HEK293 (cell line): Measurements from ENCODE around the gene TNP2.
A peak's percentile ranks its signal among the peaks of the same experiment; 100 is the strongest.

ENCODE experiments used
- CTCF ChIA-PET: fragments of 350-600 bp; formaldehyde crosslinking; extraction: SDS; loops from one replicate; lab custom pipeline; 2021; ENCODE audit warnings: antibody characterized with exemption; lab: Yijun Ruan, JAX
- POLR2A ChIA-PET: fragments of 300-600 bp; formaldehyde crosslinking; extraction: SDS; loops from one replicate; lab custom pipeline; 2020; ENCODE audit warnings: antibody characterized with exemption, inconsistent platforms; lab: Yijun Ruan, JAX
- H3K27ac ChIP-seq: fragments of 200-500 bp; sonication (Bioruptor generic); 2 replicates; pipeline ENCODE4 v1.5.1; 2014; ENCODE audit warnings: low read depth, low read length, control low read depth, inconsistent platforms; ENCODE audit errors: extremely low read depth
- H3K36me3 ChIP-seq, 2 experiments: fragments of 200-500 bp in 1 of 2; sonication (Bioruptor generic) in 1 of 2; 1 replicate in 1 of 2; 2 replicates in 1 of 2; pipeline ENCODE4 v1.5.1; 2014 to 2017; ENCODE audit warnings: inconsistent platforms in 2 of 2, low read length in 2 of 2; ENCODE audit not compliant: control insufficient read depth in 2 of 2, insufficient read depth in 1 of 2
- H3K4me1 ChIP-seq: fragments of 200-500 bp; sonication (Bioruptor generic); 2 replicates; pipeline ENCODE4 v1.5.1; 2014; ENCODE audit warnings: mild to moderate bottlenecking, low read length, inconsistent platforms; ENCODE audit not compliant: control insufficient read depth, insufficient read depth
- H3K4me3 ChIP-seq: 2 replicates; pipeline ENCODE4 v1.5.1; 2011; ENCODE audit warnings: low read depth, mild to moderate bottlenecking, control low read depth, low read length, moderate library complexity
- H3K9me3 ChIP-seq: fragments of 200-500 bp; sonication (Bioruptor generic); 2 replicates; pipeline ENCODE4 v1.5.1; 2014; ENCODE audit warnings: low read depth, low read length, inconsistent platforms; ENCODE audit not compliant: control insufficient read depth, insufficient read depth
- PATZ1 ChIP-seq: fragments of 450-650 bp; formaldehyde crosslinking; IDR thresholded peaks from 2 replicates; pipeline ENCODE4 v1.5.1; 2016; ENCODE audit warnings: missing biosample characterization, missing genetic modification characterization
- TSHZ1 ChIP-seq: fragments of 450-650 bp; formaldehyde crosslinking; IDR thresholded peaks from 2 replicates; pipeline ENCODE4 v1.5.1; 2016; ENCODE audit warnings: missing biosample characterization, missing genetic modification characterization, borderline replicate concordance
- YY2 ChIP-seq: fragments of 450-650 bp; formaldehyde crosslinking; IDR thresholded peaks from 2 replicates; pipeline ENCODE4 v1.5.1; 2016; ENCODE audit warnings: missing biosample characterization, missing genetic modification characterization
- ZBTB44 ChIP-seq: fragments of 450-650 bp; IDR thresholded peaks from 2 replicates; pipeline ENCODE4 v1.5.1; 2018; ENCODE audit warnings: missing biosample characterization, mild to moderate bottlenecking, missing genetic modification characterization
- ZFP3 ChIP-seq: fragments of 450-650 bp; formaldehyde crosslinking; IDR thresholded peaks from 2 replicates; pipeline ENCODE4 v1.5.1; 2016; ENCODE audit warnings: low read depth, missing biosample characterization, missing genetic modification characterization
- ZNF175 ChIP-seq: fragments of 450-650 bp; formaldehyde crosslinking; IDR thresholded peaks from 2 replicates; pipeline ENCODE4 v1.5.1; 2016; ENCODE audit warnings: missing biosample characterization, missing genetic modification characterization
- ZNF214 ChIP-seq: fragments of 450-650 bp; formaldehyde crosslinking; IDR thresholded peaks from 2 replicates; pipeline ENCODE4 v1.5.1; 2017; ENCODE audit warnings: missing biosample characterization, mild to moderate bottlenecking, missing genetic modification characterization, borderline replicate concordance
- ZNF335 ChIP-seq: fragments of 450-650 bp; formaldehyde crosslinking; conservative IDR thresholded peaks from 2 replicates; pipeline ENCODE4 v1.5.1; 2016; ENCODE audit warnings: missing biosample characterization, missing genetic modification characterization
- ZNF398 ChIP-seq: fragments of 450-650 bp; formaldehyde crosslinking; IDR thresholded peaks from 2 replicates; pipeline ENCODE4 v1.5.1; 2017; ENCODE audit warnings: missing biosample characterization, missing genetic modification characterization
- ZNF473 ChIP-seq: fragments of 450-650 bp; formaldehyde crosslinking; IDR thresholded peaks from 2 replicates; pipeline ENCODE4 v1.5.1; 2017; ENCODE audit warnings: missing biosample characterization, missing genetic modification characterization
- ZNF510 ChIP-seq: fragments of 450-650 bp; formaldehyde crosslinking; IDR thresholded peaks from 2 replicates; pipeline ENCODE4 v1.5.1; 2018; ENCODE audit warnings: mild to moderate bottlenecking, missing genetic modification characterization, missing biosample characterization; ENCODE audit not compliant: insufficient replicate concordance
- ZNF514 ChIP-seq: fragments of 450-650 bp; formaldehyde crosslinking; IDR thresholded peaks from 2 replicates; pipeline ENCODE4 v1.5.1; 2016; ENCODE audit warnings: missing biosample characterization, missing genetic modification characterization
- ZNF518A ChIP-seq: fragments of 450-650 bp; formaldehyde crosslinking; conservative IDR thresholded peaks from 2 replicates; pipeline ENCODE4 v1.5.1; 2016; ENCODE audit warnings: low read depth, missing biosample characterization, missing genetic modification characterization
- ZNF610 ChIP-seq: fragments of 450-650 bp; formaldehyde crosslinking; IDR thresholded peaks from 2 replicates; pipeline ENCODE4 v1.5.1; 2016; ENCODE audit warnings: missing biosample characterization, missing genetic modification characterization, borderline replicate concordance
- ZNF624 ChIP-seq: fragments of 450-650 bp; formaldehyde crosslinking; IDR thresholded peaks from 2 replicates; pipeline ENCODE4 v1.5.1; 2017; ENCODE audit warnings: missing biosample characterization, missing genetic modification characterization
- ZNF645 ChIP-seq: fragments of 450-650 bp; formaldehyde crosslinking; IDR thresholded peaks from 2 replicates; pipeline ENCODE4; 2016; ENCODE audit warnings: missing biosample characterization, missing genetic modification characterization
- ZNF791 ChIP-seq: fragments of 450-650 bp; formaldehyde crosslinking; IDR thresholded peaks from 2 replicates; pipeline ENCODE4 v1.5.1; 2016; ENCODE audit warnings: missing biosample characterization, missing genetic modification characterization
- ZSCAN5A ChIP-seq: fragments of 450-650 bp; formaldehyde crosslinking; IDR thresholded peaks from 2 replicates; pipeline ENCODE4 v1.5.1; 2016; ENCODE audit warnings: missing biosample characterization, missing genetic modification characterization

The TNP2 gene

GRCh38 chr16:11245988-11246387 lies 23.1 kb downstream of the TNP2 start:
- no peaks in the 10 kb centered on the region for H3K36me3 ChIP-seq
- TF ChIP-seq PATZ1 (tag by site-specific recombination) (no peak), ZSCAN5A (no peak), ZNF473 (tag by site-specific recombination) (no peak), ZNF335 (no peak), ZNF514 (tag by site-specific recombination) (no peak), ZNF624 (no peak), ZNF518A (tag by site-specific recombination) (no peak), ZNF610 (no peak), ZNF175 (tag by site-specific recombination) (no peak), ZNF510 (tag by site-specific recombination) (no peak), ZNF645 (no peak), ZNF791 (tag by site-specific recombination) (no peak)
- no peaks in the 10 kb centered on the region for H3K4me1 ChIP-seq
- ChIA-PET POLR2A (no interaction called here), CTCF (interaction anchor here (0.6 to 1.3 kb wide), 3 partner anchors 8 to 101 kb away, joined by 3 to 6 read pairs (median 3); partner anchors contain the start of gene SOCS1)
- H3K9me3 ChIP-seq = no peaks in the 10 kb centered on the region
- no peak overlapping the region for H3K27ac ChIP-seq
- no peak overlapping the region for H3K4me3 ChIP-seq

GRCh38 chr16:11245222-11245737 lies 23.8 kb downstream of the TNP2 start:
- CTCF ChIA-PET = interaction anchor here (0.7 to 1.3 kb wide), 2 partner anchors 8 to 10 kb away, joined by 3 to 6 read pairs; partner anchors contain the start of gene SOCS1
- TF ChIP-seq ZNF214 (no peak), ZFP3 (tag by site-specific recombination) (peak; percentile 93), ZBTB44 (no peak), TSHZ1 (tag by site-specific recombination) (no peak), ZNF398 (tag by site-specific recombination) (no peak), YY2 (tag by site-specific recombination) (no peak)

More at GRCh38 chr16:11245222-11245737, 23.8 kb downstream of the TNP2 start:
- H3K4me1 ChIP-seq = no peaks in the 10 kb centered on the region
- H3K9me3 ChIP-seq = no peaks in the 10 kb centered on the region
- H3K4me3 ChIP-seq = no peak overlapping the region
- POLR2A ChIA-PET = no interaction called here
- no peaks in the 10 kb centered on the region for H3K36me3 ChIP-seq
- no peak overlapping the region for H3K27ac ChIP-seq
